LNCAP (cell line): ENCODE measurements around the gene MACROD1.

Experiments used
- CTCF ChIP-seq: fragments of 450-650 bp; IDR thresholded peaks from 2 replicates; pipeline ENCODE4 v1.5.1; 2017; ENCODE audit warnings: mild to moderate bottlenecking

The MACROD1 gene

GRCh38 chr11:63952570-63952969, 213.3 kb downstream of the MACROD1 start:
- no peak for TF ChIP-seq CTCF

GRCh38 chr11:63951779-63952536, 214.0 kb downstream of the MACROD1 start:
- TF ChIP-seq CTCF = no peak
